HepG2 (cell line): ENCODE measurements around the gene MOGAT3. TPM values are rescaled to one million over a fixed set of nuclear protein-coding genes. Genes with fewer than 3 reads are reported as not detected.

Source experiments
- ATAC-seq: fragments of 200-7000 bp; cut with Tn5 transposase; 3 replicates; pipeline ENCODE4 v1.9.1; 2020; ENCODE audit warnings: mild to moderate bottlenecking, moderate library complexity
- BruUV-seq: library from RNA; stranded (reverse); fragments of 400-500 nt; replicated peaks from 2 replicates; lab custom pipeline; 2021; lab: Mats Ljungman, UMichigan
- CTCF ChIA-PET: fragments of 300-600 bp; formaldehyde crosslinking; extraction: SDS; loops from one replicate; lab custom pipeline; 2021; ENCODE audit warnings: low total read pairs, inconsistent platforms, low intra/inter-chr PET ratio; lab: Yijun Ruan, JAX
- POLR2A ChIA-PET: fragments of 350-600 bp; sonication (Branson Sonifier 250); formaldehyde crosslinking; loops from one replicate; lab custom pipeline; 2020; ENCODE audit warnings: antibody characterized with exemption, inconsistent platforms; lab: Yijun Ruan, JAX
- DNase-seq: peaks from one replicate; pipeline ENCODE4 v3.0.0-alpha.2; 2015; ENCODE audit warnings: low spot score
- FAIRE-seq: peaks from 3 replicates; lab custom pipeline; 2011; peaks lifted over from hg19 to GRCh38; lab: Jason Lieb, UNC
- H2AFZ ChIP-seq: one replicate; pipeline ENCODE4 v1.6.1; 2011; ENCODE audit warnings: low read length, inconsistent platforms
- H3K27ac ChIP-seq: fragments of 300-600 bp; 3 replicates; pipeline ENCODE4 v1.8.0; 2011; ENCODE audit warnings: mixed run types, mild to moderate bottlenecking, mixed read lengths, low read length, inconsistent platforms; ENCODE audit not compliant: insufficient read depth; ENCODE audit errors: extremely low read length
- H3K27me3 ChIP-seq, 2 experiments: fragments of 200-600 bp in 1 of 2; 2 replicates in 1 of 2; 3 replicates in 1 of 2; pipeline versions ENCODE4 v1.6.0 to v1.8.0; 2011; ENCODE audit warnings: low read length in 2 of 2, mild to moderate bottlenecking in 2 of 2, moderate library complexity in 2 of 2, inconsistent platforms in 1 of 2; ENCODE audit not compliant: insufficient read depth in 2 of 2, control insufficient read depth in 1 of 2
- H3K36me3 ChIP-seq, 2 experiments: fragments of 200-600 bp in 1 of 2; replicated peaks in 1 of 2; 2 replicates in 1 of 2; 3 replicates in 1 of 2; pipeline versions ENCODE4 v1.5.1 to v1.8.0; 2011; ENCODE audit warnings: low read length in 2 of 2, inconsistent platforms in 1 of 2; ENCODE audit not compliant: insufficient read depth in 2 of 2, control insufficient read depth in 1 of 2
- H3K4me1 ChIP-seq: 2 replicates; pipeline ENCODE4 v1.5.1; 2012; ENCODE audit warnings: low read length, inconsistent platforms; ENCODE audit not compliant: insufficient read depth
- H3K4me2 ChIP-seq: 2 replicates; pipeline ENCODE4 v1.6.0; 2011; ENCODE audit warnings: low read depth, low read length, inconsistent platforms
- H3K4me3 ChIP-seq, 3 experiments: fragments of 200-600 bp in 1 of 3; sonication (generic), shearing (Covaris generic) in 1 of 3; replicated peaks in 1 of 3; 2 replicates each; pipeline ENCODE4 v1.5.1; 2011 to 2016; ENCODE audit warnings: low read length in 3 of 3, inconsistent platforms in 2 of 3, low read depth in 2 of 3, mild to moderate bottlenecking in 2 of 3, control low read depth in 1 of 3, mixed read lengths in 1 of 3; ENCODE audit not compliant: insufficient read depth in 1 of 3
- H3K79me2 ChIP-seq: one replicate; pipeline ENCODE4 v1.6.1; 2011; ENCODE audit warnings: low read length, inconsistent platforms; ENCODE audit not compliant: insufficient read depth
- H3K9ac ChIP-seq: 2 replicates; pipeline ENCODE4 v1.6.0; 2011; ENCODE audit warnings: mild to moderate bottlenecking, low read depth, low read length, inconsistent platforms; ENCODE audit not compliant: insufficient read depth
- H3K9me3 ChIP-seq: 2 replicates; pipeline ENCODE4 v1.5.1; 2012; ENCODE audit warnings: mild to moderate bottlenecking, low read length
- H4K20me1 ChIP-seq: 2 replicates; pipeline ENCODE4 v1.6.0; 2011; ENCODE audit warnings: inconsistent platforms, mild to moderate bottlenecking, low read length, moderate library complexity; ENCODE audit not compliant: insufficient read depth
- AGO1 ChIP-seq: fragments of 200-400 bp; formaldehyde crosslinking; IDR thresholded peaks from 2 replicates; pipeline ENCODE4 v1.6.1; 2017; ENCODE audit warnings: mild to moderate bottlenecking, low read depth, low read length, moderate library complexity; ENCODE audit not compliant: poor library complexity, severe bottlenecking
- AGO2 ChIP-seq: fragments of 200-400 bp; formaldehyde crosslinking; optimal IDR thresholded peaks from 2 replicates; pipeline ENCODE3; 2017; ENCODE audit warnings: mild to moderate bottlenecking, low read depth, low read length, moderate library complexity
- HMG20A ChIP-seq: IDR thresholded peaks from 2 replicates; pipeline ENCODE4 v1.6.1; 2016; ENCODE audit warnings: borderline replicate concordance
- POLR2A ChIP-seq, 2 experiments: IDR thresholded peaks; 2 replicates each; pipeline ENCODE4 v1.6.1; 2011; ENCODE audit warnings: low read depth in 2 of 2, low read length in 2 of 2, mild to moderate bottlenecking in 1 of 2, moderate library complexity in 1 of 2; ENCODE audit not compliant: insufficient read depth in 1 of 2
- POLR2AphosphoS2 ChIP-seq: IDR thresholded peaks from 2 replicates; pipeline ENCODE4 v1.6.1; 2011; ENCODE audit warnings: low read depth, low read length, improper control_type of control experiment
- POLR2G ChIP-seq: fragments of 200-400 bp; formaldehyde crosslinking; IDR thresholded peaks from 2 replicates; pipeline ENCODE4 v1.6.1; 2018; ENCODE audit warnings: mild to moderate bottlenecking, low read depth, low read length, moderate library complexity
- RBFOX2 ChIP-seq: fragments of 200-400 bp; formaldehyde crosslinking; IDR thresholded peaks from 2 replicates; pipeline ENCODE4 v1.6.1; 2017; ENCODE audit warnings: low read depth, mild to moderate bottlenecking, low read length
- ZNF326 ChIP-seq: sonication (generic); formaldehyde crosslinking; IDR thresholded peaks from 2 replicates; pipeline ENCODE4 v1.4.0; 2020; ENCODE audit warnings: missing genetic modification reagents, borderline replicate concordance
- ZNF513 ChIP-seq: sonication (generic); formaldehyde crosslinking; conservative IDR thresholded peaks from 2 replicates; pipeline ENCODE4 v1.5.0; 2020; ENCODE audit warnings: missing genetic modification reagents
- ZNF546 ChIP-seq: sonication (generic); formaldehyde crosslinking; conservative IDR thresholded peaks from 2 replicates; pipeline ENCODE4 v1.8.1; 2023; ENCODE audit warnings: mild to moderate bottlenecking, missing genetic modification reagents
- WGBS: methylation state at CpG from one replicate; pipeline ENCODE4 v1.1.6; 2017; ENCODE audit warnings: low lambda C conversion rate; 5-methylcytosine and 5-hydroxymethylcytosine counted together
- in situ Hi-C: cut with HindIII; loops from 2 replicates; pipeline ENCODE4 v1.10.0; 2017; ENCODE audit warnings: low pct_unique_long_range_greater_than_20kb; ENCODE audit not compliant: extremely low pct_ligation_motif_present
- intact Hi-C: fragments of 100-400 bp; cut with micrococcal nuclease; formaldehyde crosslinking; loops from one replicate; pipeline ENCODE4 v1.10.0; 2022; ENCODE audit not compliant: unreplicated experiment
- polyA plus RNA-seq, 8 experiments: library from polyadenylated mRNA; depleted of rRNA in 3 of 8; stranded (reverse) in 7 of 8; unstranded in 1 of 8; fragments of >200 nt; fragmentation: Illumina TruSeq in 4 of 8; extraction: Trizol in 4 of 8; gene quantifications; 2 replicates each; pipeline versions ENCODE4 v1.2.1 to v1.2.3, GENCODE V29; 2011 to 2016; ENCODE audit warnings: low read depth in 4 of 8, missing spikeins in 1 of 8, mixed read lengths in 1 of 8; ENCODE audit not compliant: insufficient read depth in 1 of 8
- total RNA-seq, 5 experiments: library from RNA; depleted of rRNA; stranded (reverse); fragments of >200 nt; fragmentation: Illumina TruSeq; extraction: Trizol; gene quantifications; 2 replicates each; pipeline ENCODE4 v1.2.3, GENCODE V29; 2016; ENCODE audit warnings: low read depth in 1 of 5

MOGAT3 gene
- total and polyA plus RNA-seq, 2 of the 13 experiments (the other 11 are each of a cell fraction or from before 2014, with no cell fraction given): 22.5 to 30.5 TPM

GRCh38 chr7:101207459-101207858 lies 6.6 kb upstream of the MOGAT3 start:
- POLR2A ChIA-PET: interaction anchor here (0.5 to 11.6 kb wide), 3 partner anchors 8 to 30 kb away, joined by 4 to 202 read pairs (median 6); partner anchors contain the start of genes CLDN15, PLOD3 and ZNHIT1
- DNase-seq (no peak), ATAC-seq (no peak), FAIRE-seq (no peak)
- in situ Hi-C loops: no loop called here
- Histone ChIP-seq H3K27me3 (no peaks in the 10 kb centered on the region), H3K4me3 (no peak overlapping the region), H2AFZ (no peak overlapping the region), H3K9me3 (no peaks in the 10 kb centered on the region), H3K9ac (no peak overlapping the region), H3K27ac (no peak overlapping the region), H3K4me2 (no peak overlapping the region), H3K79me2 (no peaks in the 10 kb centered on the region)
- intact Hi-C loops: no loop called here
- CTCF ChIA-PET: no interaction called here
- BruUV-seq: no TSS peak
- WGBS: 96% methylated on average over 10 of the region's 17 CpGs
- TF ChIP-seq POLR2A (IDR thresholded peaks at IDR 0.05; ENCODE audit: insufficient read depth in 1 of 2, low read depth in 2 of 2, low read length in 2 of 2) (peak; percentile 20 to 47; a peak in 1 of 4 replicates), ZNF513 (CRISPR knock-in tag) (no peak), POLR2G (peak; percentile 19; the same call in 1 of the 2 replicates), RBFOX2 (peak; percentile 75), HMG20A (CRISPR knock-in tag) (no peak), ZNF546 (no peak), POLR2AphosphoS2 (no peak), ZNF326 (CRISPR knock-in tag) (no peak), AGO1 (peak; percentile 90), AGO2 (peak; percentile 77)
- TF ChIP-seq, all 625 proteins: peak for 5
- H3K4me1 ChIP-seq: peaks cover 17% of the 10 kb centered on the region
- no peaks in the 10 kb centered on the region for H4K20me1 ChIP-seq
- peaks cover 15 to 26% of the 10 kb centered on the region in 2 experiments; a peak in 4 of 5 replicates for H3K36me3 ChIP-seq
